CMK (cell line): ENCODE results near the gene STXBP6.

Experiments used
- DNase-seq: peaks from one replicate; pipeline ENCODE4 v3.0.0-alpha.2; 2010; ENCODE audit warnings: low read depth

The STXBP6 gene

GRCh38 chr14:24885410-24885913, 164.5 kb downstream of the STXBP6 start:
- no peak for DNase-seq

DNA sequence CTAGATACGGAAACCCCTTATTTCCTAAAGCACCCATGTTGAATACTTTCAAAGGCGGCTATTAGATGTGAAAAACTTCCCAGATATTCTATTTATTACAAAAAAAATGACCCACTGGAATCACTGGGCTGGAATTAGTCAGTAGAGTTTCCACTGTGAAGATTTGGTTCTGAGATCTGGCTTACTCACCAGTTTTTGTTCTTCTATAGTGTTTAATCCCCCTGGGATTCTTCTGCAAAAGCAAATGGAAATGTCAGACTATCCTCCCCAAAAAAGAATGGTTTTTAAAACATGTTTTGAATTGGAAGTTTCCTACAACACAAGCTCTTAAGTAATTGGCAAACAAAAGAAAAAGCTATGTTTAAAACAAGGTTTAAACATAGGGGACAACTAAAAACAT, 166.4 kb downstream of the STXBP6 start:
- no peak for DNase-seq

DNA sequence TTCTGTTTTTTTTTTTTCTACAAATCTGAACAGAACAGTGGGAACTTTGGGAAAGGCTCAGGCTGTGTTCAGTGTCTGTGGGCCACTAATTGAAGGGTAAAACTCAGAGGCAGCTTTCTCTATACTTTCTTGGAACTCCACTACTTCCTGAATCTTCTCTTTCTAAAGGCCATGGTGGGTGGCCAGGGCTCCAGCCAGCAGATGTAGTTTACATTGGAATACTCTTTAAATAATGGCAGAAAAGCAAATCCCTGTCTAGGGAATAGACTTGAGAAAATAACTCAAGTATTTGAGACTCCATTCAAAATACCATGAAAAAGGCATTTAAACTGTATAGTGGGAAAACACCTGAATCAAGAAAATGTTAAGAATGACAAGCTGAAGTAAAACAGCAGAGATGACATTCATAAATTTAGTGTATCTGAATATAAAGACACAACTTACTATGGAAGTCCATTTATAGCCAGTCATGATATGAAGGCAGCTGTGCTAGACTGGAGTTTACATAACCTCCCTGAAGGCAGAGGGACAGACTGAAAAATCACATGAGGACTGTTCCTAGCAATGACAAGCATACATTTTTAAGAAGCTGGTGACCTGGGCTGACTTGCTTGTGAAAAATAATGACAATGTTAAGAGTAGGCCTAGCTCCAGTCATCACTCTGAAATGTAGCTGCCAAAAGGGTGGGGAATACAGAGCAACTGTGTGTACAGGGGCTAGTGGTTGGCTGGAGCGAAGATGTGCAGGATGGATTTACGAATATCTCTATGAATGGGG, 168.6 kb downstream of the STXBP6 start:
- no peak for DNase-seq

GRCh38 chr14:24880689-24881088, 169.3 kb downstream of the STXBP6 start:
- DNase-seq, result no peak

DNA sequence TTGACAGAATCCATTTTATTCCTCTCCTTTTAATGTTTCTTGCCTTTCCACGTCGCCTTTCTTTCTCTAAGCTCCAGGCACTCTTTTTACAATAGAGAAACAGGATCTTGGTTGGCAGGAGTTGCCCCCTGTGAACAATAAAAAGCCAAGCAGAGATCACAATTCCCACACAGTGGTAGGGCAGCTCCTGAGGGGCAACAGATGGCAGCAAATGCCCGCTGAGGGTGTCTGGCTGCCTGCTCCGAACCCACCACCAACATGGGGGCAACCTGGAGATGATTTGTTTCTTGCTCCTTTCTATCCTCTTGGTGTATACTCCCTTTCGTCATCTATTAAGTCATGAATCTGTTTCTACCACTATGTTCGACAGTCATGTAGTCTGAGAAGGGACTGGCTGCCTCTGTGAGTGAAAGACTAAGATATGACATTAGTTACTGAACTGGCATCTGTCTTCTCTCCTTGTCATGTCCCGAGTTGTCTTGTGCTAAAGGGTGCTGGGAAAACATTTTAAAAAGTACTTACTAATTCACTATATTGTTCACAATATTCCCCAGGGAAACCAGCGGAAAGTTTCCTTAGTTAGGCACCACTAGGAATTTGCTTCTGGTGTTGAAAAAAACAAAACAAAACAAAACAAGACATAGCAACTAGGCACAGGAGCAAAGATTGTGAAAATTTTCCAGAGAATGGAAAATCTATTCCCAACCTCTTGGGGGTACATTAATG, 170.1 kb downstream of the STXBP6 start:
- DNase-seq, result no peak

DNA sequence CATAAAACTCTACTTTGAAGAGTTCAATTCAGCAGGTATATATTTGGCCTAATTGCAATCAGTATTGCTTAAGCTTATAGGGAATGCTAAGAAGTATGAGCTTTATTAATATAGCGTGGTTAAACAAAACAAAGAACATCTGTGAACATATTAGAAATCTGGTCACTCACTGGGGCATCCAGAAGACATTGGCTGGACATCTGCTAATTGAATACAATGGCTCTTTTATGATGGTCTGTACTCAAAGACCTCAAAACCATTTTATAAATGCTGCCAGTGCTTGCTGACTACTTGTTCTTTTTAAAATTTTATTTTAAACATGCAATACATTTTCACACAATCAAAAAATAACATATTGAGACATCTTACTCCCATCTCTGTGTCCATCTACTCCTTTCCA, 173.0 kb downstream of the STXBP6 start:
- DNase-seq, result no peak

DNA sequence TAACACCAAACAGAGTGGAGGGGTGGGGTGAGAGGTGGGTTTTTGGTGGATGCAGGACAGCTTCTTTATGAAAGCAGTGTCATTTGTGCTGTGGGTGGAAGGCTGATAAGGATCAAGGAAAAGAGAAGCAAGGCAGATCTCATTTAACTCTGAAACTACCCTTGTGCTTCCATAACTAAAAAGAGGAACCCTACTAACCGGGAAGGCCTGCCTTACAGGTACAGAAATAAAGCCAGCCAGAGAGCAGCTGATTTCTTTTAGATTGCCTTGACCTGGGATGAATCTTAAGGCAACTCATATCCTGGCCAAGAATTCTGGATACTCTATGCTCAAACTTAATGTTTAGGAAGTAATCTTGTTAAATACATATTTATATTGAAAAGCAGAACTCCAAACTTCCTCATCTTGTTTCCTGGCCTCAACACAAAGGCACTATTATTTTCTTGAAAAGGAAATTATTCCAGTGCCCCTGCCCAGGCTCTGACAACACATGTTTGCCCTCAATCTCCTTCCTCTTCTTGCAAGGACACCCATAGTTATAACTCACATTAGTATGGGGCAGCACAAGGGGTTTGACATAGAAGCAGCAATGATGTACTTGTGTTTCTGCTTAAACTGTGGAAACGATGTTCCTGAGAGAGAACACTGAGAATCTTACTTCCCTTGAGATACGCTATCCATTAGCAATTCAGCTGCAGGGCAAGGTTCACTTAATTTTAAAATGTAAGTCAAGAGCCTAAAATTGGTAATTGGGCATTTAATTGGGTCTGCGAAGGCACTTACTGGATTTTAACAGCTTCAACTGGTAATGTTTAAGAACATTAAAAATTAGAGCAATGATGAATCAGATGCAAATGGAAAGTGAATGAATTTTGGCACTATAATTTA, 173.7 kb downstream of the STXBP6 start:
- no peak for DNase-seq

DNA sequence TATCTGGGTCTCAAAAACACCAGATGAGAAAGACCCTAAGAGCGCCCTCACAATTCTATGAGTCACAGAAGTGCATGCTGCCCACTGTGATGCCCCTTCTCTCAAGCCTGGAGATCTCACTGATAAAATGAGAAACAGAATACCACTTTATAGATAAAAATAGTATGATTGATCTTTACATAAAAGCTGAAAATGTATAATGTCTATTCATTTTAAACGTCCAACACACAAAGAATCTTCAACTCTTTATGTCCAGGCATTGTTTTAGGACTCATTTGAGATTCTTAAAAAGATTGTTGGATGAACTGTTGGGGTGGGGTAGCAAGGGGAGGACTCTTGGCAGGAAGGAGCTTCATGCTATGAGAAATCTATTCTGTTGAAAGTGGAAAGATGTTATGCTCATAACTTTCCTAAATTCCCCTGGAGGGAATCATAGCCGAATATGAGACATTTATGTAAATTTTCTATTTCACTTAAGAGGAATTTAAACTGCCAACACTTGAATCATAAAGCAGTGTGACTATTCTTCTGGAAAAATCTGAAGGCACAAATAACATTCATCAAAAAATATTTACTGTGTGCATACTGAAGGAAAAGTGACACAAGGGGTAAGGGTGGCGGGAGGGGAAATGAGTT, 174.6 kb downstream of the STXBP6 start:
- DNase-seq, result no peak

DNA sequence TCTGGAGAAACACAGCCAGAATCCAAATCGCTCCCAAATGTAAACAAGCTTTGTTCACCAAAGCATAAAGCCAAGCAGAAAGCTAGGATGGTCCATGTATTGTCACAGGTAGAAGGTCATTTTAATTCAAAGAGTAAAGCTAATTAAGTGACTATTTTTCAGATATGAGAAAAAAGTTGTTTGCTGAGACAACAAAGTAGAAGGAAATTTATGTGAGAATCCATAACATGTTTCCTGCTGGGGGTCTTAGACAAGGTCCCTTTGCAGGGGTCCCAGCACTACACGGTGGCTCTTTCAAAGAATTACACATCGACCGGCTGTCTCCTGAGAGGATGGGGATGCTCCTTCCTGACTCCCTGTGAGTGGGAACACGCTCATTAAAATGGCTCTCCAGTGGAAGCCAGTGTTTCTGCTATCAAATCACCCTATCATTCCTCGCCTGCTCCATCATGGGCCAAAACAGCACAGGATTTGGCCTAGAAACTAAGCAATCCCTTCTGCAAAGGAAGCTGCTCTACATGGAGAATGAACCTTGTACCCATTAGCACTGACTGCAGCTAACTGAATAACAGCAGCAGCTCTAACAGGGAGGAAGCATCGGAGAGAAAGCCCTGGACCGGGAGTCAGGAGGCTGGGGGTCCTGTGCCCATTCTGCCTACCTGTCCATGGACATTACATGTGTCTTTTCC, 175.3 kb downstream of the STXBP6 start:
- DNase-seq, result no peak

DNA sequence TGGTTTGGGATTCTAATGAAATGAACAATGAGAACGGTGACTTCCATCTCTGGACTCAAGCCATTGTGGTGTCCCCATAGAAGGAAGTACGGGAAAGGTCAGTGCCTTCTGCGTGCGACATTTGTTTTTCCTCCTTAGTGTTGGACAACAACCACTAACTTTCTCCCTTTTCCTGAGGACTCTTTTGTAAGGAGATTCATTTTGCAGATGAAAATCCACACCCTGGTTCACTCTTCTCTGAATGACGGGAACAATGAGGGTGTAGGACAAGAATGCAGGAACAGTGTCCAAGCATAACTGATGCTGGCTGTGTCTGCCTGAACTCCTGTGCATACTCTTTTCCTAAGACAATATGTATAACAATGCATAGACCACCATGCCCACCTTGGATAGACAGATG, 176.4 kb downstream of the STXBP6 start:
- no peak for DNase-seq

- DNase-seq, result no peak
Measured at GRCh38 chr14:24870949-24871701, 178.8 kb downstream of the STXBP6 start.

DNA sequence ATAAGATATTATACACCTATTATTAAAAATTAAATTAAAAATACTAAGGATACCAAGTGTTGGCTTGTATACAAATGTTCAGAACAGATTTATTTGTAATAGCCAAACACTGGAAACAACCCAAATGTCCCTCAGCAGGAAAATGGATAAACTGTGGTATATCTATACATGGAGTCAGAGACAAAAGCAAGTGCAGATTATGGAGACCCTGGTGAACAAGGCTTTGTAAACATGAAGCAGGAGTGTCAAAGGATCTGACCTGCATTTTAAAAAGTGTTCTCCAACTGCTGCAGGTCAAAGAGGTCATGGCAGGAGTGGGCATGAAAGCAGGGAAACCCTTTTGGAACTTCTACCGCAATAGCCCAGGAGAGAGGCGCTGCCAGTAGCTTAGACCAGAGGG, 181.6 kb downstream of the STXBP6 start:
- DNase-seq, result no peak

DNA sequence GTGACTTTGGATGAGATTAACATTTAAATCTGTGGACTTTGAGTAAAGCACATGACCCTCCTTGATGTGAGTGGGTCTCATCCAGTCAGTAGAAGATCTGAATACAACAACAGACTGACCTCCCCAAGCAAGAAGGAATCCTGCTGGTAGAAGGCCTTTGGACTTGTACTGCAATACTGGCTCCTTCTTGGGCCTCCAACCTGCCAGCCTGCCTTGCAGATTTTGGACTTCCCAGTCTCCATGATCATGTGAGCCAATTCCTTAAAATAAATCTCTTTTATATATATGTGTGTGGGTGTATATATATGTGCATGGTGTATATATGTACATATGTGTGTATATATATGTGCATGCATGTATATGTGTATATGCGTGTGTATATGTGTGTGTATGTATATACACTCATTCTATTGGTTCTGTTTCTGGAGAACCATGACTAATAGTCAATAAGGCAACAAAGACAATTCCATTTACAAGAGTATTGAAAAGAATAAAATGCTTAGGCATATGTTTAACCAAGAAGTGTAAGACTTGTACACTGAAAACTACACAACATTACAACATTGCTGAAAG, 183.8 kb downstream of the STXBP6 start:
- DNase-seq, result no peak

DNA sequence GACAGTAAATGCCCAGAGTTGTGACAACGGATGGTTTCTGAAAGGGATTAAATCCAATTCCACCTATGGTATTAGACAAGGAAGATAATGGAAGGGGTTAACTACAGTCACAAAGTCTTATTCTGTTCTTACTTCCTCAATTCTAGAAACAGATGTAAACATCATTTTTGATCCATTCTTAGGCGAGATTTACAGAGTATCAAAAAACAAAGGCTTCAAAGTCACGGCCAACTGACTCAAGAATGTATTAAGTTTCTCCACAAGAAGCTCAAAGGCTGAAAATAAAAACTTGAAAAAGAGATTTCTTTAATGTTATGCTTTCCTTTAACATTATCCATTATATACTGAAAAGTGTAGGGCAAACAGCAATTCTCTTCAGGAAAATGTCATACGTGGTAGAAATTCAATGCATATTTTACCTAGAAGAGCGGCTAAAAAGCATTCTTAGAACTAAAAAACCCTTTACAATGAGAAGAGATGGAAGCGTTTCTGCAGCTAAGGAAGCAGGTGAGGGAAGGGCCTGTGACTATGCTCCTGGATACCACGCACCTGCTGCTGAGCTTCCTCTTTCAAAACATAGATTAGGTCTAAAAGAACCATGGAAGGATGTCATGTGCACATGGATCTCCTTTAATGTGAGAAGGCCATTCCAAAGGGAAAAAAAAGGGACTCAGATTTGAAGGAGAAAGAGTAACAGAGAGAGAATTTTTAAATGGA, 185.8 kb downstream of the STXBP6 start:
- DNase-seq, result no peak

GRCh38 chr14:24861083-24861630, 188.8 kb downstream of the STXBP6 start:
- DNase-seq, result no peak

- DNase-seq, result no peak
Measured at GRCh38 chr14:24859559-24859958, 190.4 kb downstream of the STXBP6 start.

DNA sequence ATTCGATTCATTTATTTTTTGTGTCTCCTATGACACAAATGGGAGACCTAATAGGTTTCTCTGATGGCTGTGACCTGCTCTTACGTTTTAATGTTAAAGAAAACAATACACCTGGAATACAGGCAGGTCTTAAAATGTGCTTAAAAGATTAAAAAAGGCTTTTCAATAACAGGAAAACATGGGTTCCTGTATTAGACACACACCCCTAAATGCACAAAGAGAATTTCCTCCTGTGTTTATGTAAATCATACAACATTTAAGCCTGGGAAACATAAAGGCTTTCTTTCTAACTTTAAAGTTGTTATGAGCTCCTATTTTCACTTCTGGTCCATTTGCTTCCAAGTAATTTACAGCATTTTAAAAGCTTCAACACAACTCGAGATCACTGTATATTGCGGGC, 191.3 kb downstream of the STXBP6 start:
- no peak for DNase-seq

- DNase-seq, result no peak
Measured at GRCh38 chr14:24858052-24858451, 191.9 kb downstream of the STXBP6 start.

- no peak for DNase-seq
Measured at GRCh38 chr14:24857277-24857676, 192.7 kb downstream of the STXBP6 start.
